GDM1 (cell line): ENCODE data around the gene TBATA.
A peak's percentile ranks its signal among the peaks of the same experiment; 100 is the strongest.

ENCODE experiments used
- DNase-seq: peaks from one replicate; lab custom pipeline; 2025; lab: John Stamatoyannopoulos, UW

The TBATA gene

DNA sequence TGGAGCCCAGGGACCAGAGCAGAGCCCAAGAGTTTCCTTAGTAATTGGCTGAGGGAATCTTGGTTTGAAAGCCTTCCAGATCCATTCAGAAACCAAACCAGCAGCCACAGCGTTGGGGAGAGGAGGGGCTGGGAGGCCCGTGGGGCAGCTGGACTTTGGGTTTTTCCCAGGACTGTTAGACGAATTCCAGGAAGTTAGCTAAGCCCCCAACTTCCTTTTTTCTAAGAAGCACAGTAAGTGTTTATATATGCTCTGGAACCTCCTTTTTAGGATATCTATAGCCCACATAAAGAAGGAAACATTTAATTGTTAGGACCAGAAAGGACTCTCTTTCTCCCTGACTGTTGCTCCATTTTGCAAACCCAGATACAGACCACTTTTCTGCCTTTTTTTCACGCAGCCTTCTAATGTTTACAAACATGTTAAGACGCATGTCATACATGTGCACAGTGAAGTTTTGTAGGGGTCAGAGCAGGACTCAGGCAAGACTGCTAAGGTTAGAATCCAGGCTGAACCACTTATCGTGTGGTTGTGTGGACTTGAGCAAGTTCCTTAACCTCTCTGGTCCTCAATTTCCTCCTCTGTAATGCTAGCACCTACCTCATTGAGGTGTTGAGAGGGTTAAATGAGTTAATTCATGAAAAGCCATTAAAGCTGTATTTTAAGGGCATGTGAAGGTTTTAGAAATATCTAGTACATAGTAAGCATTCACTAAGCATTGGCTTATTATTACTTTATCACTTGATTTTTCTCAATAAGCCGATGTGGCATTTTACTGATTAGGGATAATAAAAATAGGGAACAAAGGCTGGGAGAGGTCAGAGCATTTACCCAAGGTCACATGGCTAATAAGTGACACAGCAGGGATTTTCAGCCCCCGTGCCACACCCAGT, 42.4 kb downstream of the TBATA start:
- peak; percentile 20 for DNase-seq

DNA sequence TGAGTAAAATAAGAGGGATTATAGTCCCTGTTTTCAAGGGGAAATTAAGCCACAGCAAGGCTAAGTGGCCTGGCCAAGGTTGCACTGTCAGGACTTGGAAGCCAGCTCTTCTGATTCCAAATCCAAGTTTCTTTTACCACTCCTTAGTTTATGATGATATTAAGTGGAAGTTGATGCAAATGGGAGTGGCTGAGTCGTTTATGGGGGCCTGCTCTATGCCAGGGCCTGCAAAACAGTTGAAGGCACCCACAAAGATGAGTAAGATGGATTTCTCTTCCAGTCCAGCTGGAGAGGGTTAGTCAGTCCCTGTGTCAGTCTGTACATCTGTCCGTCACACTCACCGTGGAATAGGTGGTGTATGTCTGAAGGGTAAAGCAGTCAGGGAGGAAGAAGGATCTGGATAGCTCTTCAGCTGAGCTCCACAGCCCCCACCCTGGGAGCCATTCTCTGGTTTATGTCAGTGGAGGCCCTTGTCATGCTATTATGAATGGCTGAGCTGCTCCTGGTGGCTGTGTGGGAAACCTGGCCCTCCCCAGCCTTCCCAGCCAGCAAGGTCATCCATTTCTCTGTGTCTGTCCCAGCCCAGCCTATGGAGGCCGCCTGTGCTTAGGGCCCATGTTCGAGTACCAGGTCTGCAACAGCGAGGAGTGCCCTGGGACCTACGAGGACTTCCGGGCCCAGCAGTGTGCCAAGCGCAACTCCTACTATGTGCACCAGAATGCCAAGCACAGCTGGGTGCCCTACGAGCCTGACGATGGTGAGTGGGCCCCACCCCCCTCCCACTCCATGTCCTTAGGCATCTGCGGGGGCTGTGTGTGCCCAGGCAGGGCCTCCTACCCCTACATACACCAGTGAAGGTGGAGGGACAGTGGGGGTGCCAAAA, 44.5 kb downstream of the TBATA start:
- DNase-seq: no peak

DNA sequence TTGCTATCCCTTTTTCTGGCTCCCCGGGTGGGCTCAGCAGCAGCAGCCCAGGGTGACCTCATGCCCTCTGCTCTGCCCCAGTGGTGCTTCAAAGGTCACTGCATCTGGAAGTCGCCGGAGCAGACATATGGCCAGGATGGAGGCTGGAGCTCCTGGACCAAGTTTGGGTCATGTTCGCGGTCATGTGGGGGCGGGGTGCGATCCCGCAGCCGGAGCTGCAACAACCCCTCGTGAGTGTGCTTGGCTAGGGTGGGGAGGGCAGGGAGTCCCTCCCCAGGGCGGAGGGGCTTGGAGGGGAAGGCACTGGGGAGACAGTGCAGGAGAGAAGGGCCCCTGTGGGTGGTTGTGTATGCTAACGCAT, 46.4 kb downstream of the TBATA start:
- DNase-seq: no peak

DNA sequence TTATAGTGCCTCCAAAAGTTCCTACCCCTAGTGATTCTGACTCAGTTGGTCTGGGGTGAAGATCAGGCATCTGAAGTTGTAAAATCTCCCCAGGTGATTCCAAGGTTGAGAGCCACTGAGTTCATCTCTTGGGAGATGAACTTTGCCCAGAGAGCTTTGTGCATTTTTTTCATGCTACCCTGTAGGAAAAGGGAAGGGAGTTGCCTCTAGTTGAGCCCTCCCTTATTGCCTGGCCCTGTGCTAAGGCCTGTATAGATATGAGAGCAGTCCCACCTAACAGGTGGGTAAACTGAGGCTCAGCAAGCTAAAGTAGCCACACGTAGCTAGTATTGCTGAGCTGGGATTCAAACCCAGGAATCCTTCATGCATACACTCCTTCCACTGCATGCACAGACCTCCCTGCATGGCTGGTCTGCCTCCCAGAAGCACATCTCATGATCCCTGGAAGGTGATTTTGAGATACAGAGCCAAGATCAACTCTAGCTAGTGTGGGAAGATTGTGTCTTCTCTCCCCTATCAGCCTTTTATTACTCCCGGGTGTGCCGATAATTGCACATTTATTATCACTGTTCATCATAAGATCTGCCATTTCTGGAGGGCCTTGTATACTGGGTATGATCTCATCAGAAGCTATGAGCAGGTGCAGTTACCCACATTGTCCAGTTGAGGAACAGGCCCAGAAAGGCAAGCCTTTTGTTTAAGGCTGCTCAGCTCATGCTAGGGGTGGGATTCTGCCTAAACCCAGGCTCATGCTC, 47.0 kb downstream of the TBATA start:
- DNase-seq: no peak

DNA sequence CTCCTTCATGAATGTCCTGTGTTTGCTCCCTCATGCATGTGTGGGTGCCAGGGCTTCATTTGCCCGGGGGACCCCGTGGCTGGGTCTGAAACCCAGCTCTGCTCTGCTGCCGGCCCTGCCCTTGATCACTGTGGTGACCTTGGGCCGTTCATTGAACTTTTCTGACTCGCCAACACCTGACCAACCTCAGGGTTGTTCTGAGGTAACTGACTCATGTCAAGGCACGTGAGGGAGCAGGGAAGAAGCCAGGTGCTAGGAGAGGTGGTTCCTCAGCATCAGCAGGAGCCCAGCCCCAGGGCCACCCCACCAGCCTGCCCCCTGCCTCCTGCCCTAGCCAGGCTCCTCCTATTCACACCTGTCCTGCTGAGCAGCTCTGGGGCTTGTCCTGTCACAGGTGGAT, 47.9 kb downstream of the TBATA start:
- no peak for DNase-seq

DNA sequence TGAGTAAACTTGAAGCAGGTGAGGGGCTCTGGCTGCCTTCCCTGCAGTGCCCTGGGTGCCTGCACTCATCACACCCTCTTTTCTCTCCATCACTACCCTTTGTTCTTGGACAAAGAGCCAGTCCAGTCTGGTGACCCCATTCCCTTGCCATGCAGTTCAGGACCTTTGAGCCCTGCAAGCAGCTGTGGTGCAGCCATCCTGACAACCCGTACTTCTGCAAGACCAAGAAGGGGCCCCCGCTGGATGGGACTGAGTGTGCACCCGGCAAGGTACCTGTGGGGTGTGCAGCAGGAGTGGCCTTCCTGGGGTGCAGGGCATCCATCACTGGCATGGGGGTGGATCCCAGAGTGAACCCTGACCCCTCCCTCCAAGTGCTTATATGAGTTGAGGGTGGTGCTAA, 48.7 kb downstream of the TBATA start:
- DNase-seq: no peak

DNA sequence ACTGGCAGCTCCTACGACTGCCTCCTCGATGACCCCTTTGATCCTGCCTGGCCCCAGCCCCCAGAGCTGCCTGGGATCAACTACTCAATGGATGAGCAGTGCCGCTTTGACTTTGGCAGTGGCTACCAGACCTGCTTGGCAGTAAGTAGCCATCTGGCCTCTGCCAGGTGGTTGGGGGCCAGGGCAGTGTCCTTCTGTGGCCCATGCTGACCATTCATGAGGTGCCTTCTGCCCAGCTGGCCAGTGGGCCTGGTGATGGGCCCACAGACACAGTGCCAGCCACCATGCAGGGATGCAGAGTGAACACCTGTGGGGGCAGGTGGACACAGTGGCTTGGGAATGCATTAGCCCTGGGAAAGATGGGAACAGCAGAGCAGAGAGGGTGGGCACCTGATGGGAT, 50.0 kb downstream of the TBATA start:
- DNase-seq: no peak

DNA sequence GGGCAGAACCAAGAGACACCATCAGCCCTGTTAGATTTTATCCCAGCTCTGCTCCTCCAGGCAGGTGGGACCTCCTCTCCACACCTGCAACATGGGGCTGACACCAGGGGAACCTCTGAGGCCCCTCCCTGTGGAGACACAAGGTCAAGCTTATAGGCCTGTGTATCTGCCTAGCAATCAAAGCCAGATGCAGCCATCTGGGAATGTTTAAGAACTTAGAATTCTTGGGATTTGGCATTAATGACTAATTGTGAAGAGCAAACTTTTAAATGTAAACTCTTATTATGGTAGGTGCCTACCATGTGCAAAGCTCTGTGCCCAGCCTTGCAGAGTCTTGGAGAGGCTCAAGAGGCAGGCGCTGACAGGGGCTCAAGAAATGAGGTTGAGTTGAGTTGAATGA, 52.1 kb downstream of the TBATA start:
- DNase-seq: no peak

DNA sequence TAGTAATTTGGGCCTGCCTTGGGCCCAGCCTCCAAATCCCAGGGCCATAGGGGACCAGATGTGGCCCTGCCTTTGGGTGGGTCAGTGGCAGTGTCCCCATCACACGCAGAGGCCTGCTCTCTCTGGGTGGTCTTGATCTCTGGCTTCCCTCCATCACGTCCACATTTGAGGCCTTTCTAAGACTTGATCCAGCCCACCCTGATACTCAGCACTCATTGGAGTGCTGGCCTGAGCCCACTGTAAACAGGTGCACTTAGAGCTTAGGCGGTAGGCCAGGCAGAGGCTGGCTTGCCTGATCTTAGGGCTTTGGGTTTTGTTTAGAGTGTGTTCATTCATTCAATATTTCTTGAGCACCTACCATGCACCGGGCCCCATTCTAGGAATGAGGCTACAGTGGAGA, 52.6 kb downstream of the TBATA start:
- DNase-seq: no peak

DNA sequence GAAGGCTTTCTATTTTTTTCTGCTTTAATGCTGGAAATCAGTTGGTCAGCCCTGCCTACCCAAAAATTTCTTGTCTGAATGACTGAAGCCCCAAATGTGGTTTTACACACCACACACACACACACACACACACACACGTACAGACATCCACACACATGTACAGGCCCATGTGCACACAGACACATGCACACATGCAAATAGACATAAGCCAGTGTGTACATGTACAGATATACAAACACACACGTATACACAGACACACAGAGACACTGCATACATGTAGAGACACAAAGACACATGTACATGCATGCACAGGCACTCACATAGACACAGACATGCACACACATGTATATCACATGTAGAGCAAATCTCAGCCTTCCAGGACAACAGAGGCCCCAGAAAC, 54.2 kb downstream of the TBATA start:
- no peak for DNase-seq

DNA sequence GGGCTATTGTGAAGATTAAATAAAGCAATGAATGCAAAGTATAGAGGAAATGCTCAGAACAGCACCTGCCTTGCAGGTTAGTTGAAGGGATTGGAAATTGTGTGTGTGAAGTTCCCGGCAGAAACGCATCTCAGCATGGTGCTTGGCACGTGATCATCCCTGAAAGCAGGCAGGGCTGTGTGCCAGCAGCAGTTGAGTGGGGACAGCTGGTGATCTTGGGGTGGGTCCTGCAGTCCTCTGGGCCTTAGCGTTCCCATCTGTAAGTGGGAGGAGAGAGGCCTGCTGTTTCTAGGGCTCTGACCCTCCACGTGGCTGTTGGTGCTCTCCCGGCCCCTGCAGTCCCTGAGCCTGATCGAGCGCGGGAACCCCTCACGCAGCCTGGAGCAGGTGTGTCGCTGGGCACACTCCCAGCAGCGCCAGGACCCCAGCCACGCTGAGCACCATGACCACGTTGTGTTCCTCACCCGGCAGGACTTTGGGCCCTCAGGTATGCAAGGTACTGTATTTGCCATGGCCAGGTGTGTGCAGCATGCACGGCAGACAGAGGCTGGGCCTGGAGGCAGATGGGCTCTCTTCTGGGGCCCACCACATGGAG, 55.3 kb downstream of the TBATA start:
- DNase-seq: no peak

DNA sequence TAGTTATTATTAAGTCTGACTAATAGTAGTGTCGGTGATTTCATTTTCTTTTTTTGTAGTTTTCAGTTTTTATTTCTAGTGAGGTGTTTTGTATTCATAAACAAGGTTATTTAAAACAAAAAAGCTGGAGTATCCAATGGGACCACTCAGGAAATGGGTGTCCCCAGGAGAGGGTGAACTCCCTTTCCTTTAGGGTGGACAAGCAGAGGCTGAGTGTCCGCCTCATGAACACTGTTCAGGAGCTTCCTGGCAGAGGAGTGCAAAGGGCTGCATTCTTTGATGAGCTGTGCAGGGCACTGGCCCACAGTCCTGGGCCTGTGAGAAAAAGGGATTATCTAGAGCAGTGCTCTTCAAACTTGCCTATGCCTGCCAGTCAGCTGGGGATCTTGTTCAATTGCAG, 56.8 kb downstream of the TBATA start:
- no peak for DNase-seq

DNA sequence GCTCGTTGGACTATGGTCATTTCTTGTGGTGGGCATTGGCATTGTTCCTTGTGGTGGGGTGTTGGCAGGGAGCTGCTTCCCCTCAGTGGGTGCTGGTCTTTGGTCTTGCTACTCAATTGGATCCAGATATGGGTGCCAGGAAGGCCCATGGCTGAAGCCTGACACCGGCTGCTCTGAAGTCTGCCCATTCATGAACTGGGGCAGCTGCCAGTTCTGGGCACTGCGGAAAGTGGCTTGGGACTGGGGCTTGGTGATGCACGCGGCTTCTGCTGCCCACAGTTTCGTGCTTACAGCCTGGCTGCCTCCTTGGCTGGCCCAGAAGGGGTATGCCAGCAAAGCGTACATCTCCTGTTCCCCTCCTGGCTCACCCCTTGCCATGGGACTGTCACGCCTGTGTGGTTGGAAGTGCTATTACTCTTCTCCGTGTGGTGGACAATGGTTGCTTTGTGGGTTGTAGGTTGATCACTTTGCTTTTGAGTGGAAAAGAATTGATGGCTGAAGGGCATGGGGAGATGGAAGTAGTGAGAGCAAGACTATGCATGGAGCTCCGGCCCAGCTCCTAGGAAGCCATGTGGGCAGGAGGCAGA, 58.2 kb downstream of the TBATA start:
- DNase-seq: no peak

DNA sequence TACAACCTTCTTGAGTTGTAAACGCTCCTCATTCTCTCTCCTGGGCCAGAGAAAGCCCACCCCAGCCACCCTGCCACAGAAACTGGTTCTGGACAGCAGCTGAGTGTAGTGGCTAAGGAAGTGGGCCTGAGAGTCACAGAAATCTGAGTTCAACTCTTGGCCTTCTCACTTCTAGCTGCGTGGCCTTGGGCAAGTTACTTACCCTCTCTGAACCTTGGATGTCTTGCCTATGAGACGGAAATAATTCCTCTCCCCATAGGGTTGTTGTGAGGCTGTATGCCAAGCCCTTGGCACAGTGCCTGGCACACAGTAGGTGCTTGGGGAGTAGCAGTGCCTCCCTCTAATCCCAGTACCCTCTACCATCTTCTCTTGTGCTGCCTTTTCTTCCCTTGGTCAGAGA, 61.4 kb downstream of the TBATA start:
- DNase-seq: no peak

DNA sequence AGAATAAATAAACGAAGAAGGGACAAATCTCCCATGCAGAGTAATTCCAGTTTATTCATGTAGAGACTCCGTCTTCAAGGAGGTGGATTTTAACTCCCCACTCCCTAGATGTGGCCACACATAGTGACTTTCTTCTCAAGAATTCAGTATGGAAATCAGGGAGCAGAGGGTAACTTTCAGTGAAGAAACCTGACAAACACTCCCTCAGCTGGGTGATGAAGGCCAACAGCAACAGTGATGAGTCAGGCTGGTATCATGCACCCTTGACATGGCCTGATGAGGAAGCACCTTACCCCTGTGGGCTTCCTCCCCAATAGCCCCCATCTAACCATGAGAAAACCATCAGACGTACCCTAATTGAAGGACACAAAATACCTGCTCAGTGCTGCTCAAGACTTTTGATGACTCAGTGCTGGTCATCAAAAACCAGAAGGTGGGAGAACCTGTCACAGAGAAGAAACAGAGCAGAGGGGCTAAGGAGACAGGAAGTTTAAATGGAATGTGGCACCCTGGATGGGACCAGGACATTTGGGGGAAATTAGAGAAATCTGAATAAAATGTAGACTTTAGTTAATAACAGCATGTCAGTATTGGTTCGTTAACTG, 62.3 kb downstream of the TBATA start:
- DNase-seq: no peak
